ENCODE data around the gene KCNIP3.

DNA sequence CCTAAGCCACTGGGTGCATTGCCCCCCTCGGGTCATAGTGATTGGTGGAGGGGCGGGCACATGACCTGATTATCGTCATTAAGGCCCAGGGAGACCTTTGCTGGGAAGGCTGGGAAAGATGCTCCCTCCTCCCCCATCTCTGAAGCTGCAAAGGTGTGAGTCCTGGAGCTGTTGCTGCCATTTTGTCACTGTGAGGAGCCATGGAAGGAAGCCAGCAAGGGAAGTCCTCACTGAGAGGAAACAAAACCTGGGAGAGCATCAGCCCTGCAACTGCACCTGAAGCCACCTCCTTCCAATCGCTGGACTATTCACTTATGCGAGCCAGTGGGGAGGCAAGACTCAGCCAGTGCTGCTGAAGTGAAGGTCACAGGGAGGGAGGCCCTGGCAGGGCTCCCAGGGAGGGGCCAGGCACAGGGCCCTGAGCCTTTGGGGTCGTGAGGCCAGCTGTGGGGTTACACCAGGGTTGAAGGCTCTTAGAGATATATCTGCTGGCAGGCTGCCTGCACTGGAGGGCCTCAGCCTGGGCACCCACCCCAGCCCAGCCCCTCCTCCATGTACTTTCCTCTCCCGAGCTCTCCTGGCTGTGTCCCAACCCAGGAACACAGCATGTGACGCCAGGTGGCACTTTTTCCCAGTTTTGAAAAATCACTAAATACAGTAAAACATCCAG, 94.6 kb downstream of the KCNIP3 start:
- TF ChIP-seq BHLHE40 (IDR thresholded peaks at IDR 0.05; ENCODE audit: borderline replicate concordance), result no peak
- no peak for TF ChIP-seq SP1 (IDR thresholded peaks at IDR 0.05)
- TF ChIP-seq ARNT (IDR thresholded peaks at IDR 0.05), result no peak
